Epithelial cell of esophagus (primary cell): ENCODE data around the gene CBL.
A peak's percentile ranks its signal among the peaks of the same experiment; 100 is the strongest.

Source experiments
- DNase-seq: peaks from one replicate; pipeline ENCODE4 v3.0.0; 2010; ENCODE audit warnings: low read depth
- H3K4me3 ChIP-seq: 2 replicates; pipeline ENCODE4 v1.5.1; 2011; ENCODE audit warnings: mild to moderate bottlenecking, low read length, control low read depth
- TF ChIP-seq, protein P1 (sequence below): IDR thresholded peaks from 2 replicates; pipeline ENCODE4 v1.5.1; 2011; ENCODE audit warnings: low read depth, mild to moderate bottlenecking, low read length, control low read depth, inconsistent platforms; ENCODE audit not compliant: insufficient read depth; ENCODE audit errors: missing control alignments

Gene CBL

DNA sequence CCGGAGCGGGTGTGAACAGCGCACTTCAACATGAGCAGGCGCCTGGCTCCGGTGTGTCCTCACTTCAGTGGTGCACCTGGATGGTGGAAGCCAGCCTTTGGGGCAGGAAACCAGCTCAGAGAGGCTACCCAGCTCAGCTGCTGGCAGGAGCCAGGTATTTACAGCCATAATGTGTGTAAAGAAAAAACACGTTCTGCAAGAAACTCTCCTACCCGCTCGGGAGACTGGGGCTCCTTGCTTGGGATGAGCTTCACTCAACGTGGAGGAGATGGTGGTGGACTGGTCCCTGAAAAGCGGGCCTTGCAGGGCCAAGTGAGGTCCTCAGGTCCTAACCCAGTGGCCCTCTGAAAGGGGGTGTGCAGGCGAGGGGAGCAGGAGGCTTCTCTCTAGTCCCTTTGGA, 103.3 kb downstream of the CBL start:
- no peak overlapping the region for H3K4me3 ChIP-seq
- DNase-seq, result no peak
- TF ChIP-seq, protein P1, sequence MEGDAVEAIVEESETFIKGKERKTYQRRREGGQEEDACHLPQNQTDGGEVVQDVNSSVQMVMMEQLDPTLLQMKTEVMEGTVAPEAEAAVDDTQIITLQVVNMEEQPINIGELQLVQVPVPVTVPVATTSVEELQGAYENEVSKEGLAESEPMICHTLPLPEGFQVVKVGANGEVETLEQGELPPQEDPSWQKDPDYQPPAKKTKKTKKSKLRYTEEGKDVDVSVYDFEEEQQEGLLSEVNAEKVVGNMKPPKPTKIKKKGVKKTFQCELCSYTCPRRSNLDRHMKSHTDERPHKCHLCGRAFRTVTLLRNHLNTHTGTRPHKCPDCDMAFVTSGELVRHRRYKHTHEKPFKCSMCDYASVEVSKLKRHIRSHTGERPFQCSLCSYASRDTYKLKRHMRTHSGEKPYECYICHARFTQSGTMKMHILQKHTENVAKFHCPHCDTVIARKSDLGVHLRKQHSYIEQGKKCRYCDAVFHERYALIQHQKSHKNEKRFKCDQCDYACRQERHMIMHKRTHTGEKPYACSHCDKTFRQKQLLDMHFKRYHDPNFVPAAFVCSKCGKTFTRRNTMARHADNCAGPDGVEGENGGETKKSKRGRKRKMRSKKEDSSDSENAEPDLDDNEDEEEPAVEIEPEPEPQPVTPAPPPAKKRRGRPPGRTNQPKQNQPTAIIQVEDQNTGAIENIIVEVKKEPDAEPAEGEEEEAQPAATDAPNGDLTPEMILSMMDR, result no peak

DNA sequence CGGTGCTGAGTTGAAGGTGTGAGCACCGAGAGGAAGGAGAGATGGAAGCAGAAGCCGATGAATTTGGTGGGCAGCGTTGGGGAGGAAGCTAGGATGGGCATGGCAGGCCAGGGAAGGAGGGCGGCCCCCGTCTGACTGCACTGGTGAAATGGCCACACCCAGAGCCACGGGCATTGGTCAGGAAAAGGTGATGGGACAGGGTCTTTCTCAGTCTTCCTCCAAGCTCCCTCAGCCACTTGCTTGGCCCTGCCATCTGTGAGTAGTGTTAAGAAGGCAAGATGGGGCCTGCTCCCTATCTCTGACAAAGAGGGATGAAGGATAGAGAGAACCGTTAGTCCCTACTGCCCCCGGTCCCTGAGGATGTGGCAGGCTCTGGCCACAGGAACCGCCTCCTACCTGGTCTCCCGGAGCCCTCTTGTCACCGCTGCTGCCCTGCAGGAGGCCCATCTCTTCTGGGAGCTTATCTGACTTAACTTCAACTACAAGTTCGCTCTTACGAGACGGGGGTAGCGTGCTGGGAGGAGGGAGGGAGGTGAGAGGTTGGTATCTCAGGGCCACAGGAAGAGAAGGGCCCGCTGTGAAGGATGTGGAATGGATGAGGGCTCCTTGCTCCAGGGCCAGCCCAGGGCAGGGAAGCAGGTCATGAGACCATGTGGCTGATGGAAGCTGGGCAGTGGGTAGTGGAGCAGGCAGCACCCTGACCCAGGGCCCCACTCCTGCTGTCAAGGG, 104.0 kb downstream of the CBL start:
- DNase-seq, result no peak
- H3K4me3 ChIP-seq, result no peak overlapping the region
- TF ChIP-seq, protein P1, result no peak

DNA sequence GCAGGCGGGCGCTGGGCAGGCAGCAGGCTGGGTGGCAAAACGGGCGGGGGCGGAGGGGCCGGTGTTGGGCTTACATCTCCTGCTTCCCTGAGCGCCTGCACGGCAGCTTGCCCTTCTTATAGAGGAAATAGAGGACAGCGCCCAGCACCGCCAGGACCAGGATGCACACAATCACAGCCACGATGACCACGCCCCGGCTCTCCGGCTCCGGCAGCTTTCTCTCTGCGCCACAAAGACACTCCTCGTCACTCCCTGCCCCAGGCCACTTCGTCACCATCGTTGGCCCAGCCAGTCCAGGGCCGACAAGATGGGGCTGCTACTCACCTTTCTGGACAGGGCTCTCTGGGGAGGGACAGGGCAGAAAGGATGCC, 104.5 kb downstream of the CBL start:
- no peak overlapping the region for H3K4me3 ChIP-seq
- peak; percentile 17 for DNase-seq
- TF ChIP-seq, protein P1, result no peak

DNA sequence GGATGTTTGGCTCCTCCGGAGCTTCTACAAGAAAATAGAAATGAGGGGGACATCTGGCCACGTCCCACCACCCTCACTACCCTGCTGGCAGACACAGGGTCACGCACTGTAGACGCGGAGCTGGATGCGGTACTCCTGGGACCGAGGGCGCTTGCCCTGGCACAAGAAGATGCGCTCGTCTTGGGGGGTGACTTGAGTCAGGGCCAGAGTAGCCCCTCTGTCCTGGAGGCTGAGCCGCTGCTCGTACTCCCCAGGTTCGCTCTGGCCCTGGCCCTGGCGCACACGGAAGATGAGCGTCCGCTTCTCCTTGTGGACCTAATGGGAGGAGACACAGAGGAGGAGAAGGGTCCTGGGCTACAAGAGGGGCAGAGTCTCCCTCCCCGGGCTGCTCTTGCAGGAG, 108.6 kb downstream of the CBL start:
- H3K4me3 ChIP-seq, result no peak overlapping the region
- TF ChIP-seq, protein P1, result no peak
- DNase-seq, result no peak

DNA sequence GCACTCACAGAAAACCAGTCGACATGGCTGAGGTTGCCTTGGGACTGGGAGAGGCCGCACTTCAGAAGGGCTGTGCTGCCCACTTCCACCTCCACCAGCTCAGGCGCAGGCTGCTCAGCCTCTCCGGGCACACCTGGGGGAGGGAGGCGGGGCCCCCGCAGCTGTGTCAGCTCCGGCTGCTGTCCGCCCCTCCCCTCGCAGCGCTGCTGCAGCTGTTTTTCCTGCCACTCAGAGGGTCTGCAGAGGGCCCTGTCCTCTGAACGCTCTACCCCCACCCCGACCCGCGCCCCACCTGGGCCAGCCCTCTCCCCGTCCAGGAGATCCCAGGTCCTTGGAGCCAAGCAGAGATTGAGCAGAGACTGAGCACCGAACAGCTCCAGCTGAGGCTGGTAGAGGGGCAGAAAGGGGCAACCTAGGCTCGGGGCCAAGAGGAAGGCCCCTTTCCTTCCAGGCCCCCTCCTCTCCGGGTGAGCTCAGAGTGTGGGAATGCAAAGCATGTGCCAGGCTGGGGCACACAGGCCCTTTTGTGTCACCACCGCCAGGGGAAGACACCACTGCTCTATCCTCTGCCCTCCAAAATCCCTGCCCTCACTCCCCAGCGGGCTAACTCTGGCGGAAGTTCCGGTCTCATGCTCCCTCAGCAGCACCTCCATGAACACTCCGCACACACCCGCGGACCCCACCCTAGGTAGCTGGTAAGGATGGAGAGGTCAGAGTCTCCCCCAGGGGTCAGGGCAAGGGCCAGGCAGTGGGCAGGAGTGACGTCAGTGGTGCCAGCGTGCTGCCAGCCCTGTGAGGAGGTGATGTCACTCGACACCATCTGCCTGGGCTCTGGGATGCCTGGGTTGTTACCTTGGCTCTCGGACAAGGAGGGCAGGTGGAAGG, 109.2 kb downstream of the CBL start:
- TF ChIP-seq, protein P1, result no peak
- DNase-seq, result peak; percentile 59
- peak overlapping the region; percentile 42 for H3K4me3 ChIP-seq

DNA sequence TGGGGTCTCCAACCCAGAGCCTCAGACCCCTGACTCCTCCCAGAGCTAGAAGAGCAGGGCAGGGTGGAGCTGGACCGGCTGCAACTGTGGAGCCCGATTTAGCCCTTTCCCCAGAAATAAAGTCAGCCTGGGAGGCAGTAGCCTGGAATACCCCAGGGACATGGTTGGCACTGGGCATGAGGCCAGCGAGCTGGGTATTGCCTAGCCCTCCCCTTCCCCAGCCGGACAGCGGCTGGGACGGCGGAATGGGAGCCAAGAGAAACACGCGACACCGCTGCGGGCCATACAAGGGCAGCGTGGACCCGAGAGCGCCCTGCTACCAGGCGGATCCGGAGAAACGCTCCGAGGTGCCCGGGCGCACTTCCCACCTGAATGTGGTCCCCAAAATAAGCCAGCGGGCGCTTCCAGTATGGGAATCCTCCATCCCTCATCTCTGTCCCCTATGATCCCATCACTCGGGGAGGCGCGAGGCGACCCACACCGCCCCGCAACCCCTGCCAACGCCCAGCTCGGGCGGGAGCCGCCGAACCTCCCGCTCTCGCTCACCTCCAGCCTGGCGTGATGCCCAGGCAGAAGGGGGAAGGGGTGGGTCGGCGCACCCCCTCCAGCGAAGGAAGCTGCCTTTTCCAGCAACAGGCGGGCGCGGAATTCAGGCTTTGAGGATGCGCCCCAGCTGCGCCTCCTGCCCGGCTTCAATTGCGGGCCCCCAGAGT, 110.0 kb downstream of the CBL start:
- TF ChIP-seq, protein P1, result no peak
- peak overlapping the region; percentile 42 for H3K4me3 ChIP-seq
- DNase-seq, result peak; percentile 39
